NCI-H510A treated with DMSO at 0.1 percent for 48 hours (cell line): ENCODE measurements around the gene TMCO1.
"Not testable (repeated sequence)": the region's sequence is repeated elsewhere in the genome, so short reads cannot be mapped to it uniquely, and the experiment has no call there.

ENCODE experiments used
- DNase-seq: peaks from one replicate; lab custom pipeline; 2025; lab: John Stamatoyannopoulos, UW

TMCO1 gene

GRCh38 chr1:165747632-165748447, 20.8 kb downstream of the TMCO1 start:
- no peak for DNase-seq

GRCh38 chr1:165744913-165745312, 23.8 kb downstream of the TMCO1 start:
- DNase-seq = not testable (repeated sequence)

GRCh38 chr1:165742194-165742593, 26.5 kb downstream of the TMCO1 start:
- DNase-seq = no peak

- peak; percentile 63 for DNase-seq
Measured at GRCh38 chr1:165738794-165739193, 29.9 kb downstream of the TMCO1 start.

GRCh38 chr1:165737196-165737595, 31.5 kb downstream of the TMCO1 start:
- no peak for DNase-seq

GRCh38 chr1:165734906-165735305, 33.8 kb downstream of the TMCO1 start:
- DNase-seq = no peak

GRCh38 chr1:165726841-165727240, 41.8 kb downstream of the TMCO1 start:
- DNase-seq = no peak

- no peak for DNase-seq
Measured at GRCh38 chr1:165726169-165726568, 42.5 kb downstream of the TMCO1 start.

- DNase-seq = peak; percentile 75
Measured at GRCh38 chr1:165717918-165718515, 50.7 kb downstream of the TMCO1 start.

- not testable (repeated sequence) for DNase-seq
Measured at GRCh38 chr1:165716265-165717051, 52.2 kb downstream of the TMCO1 start.

- DNase-seq = no peak
Measured at GRCh38 chr1:165712764-165713163, 55.9 kb downstream of the TMCO1 start.

- DNase-seq = no peak
Measured at GRCh38 chr1:165707984-165708706, 60.5 kb downstream of the TMCO1 start.

- DNase-seq = no peak
Measured at GRCh38 chr1:165703648-165704047, 65.0 kb downstream of the TMCO1 start.

GRCh38 chr1:165701922-165702321, 66.7 kb downstream of the TMCO1 start:
- DNase-seq = not testable (repeated sequence)

- no peak for DNase-seq
Measured at GRCh38 chr1:165699577-165699976, 69.1 kb downstream of the TMCO1 start.

GRCh38 chr1:165698761-165699052, 70.0 kb downstream of the TMCO1 start:
- no peak for DNase-seq

GRCh38 chr1:165697881-165698760, 70.5 kb downstream of the TMCO1 start, which contains the start of gene ALDH9A1:
ALDH9A1 (minus strand) TSS chr1:165698562; CDS start chr1:165698558, 4 bp downstream.
- DNase-seq = peak; percentile 88

GRCh38 chr1:165697491-165697880, 71.2 kb downstream of the TMCO1 start:
- peak; percentile 13 for DNase-seq

GRCh38 chr1:165696625-165697100, 72.0 kb downstream of the TMCO1 start:
- no peak for DNase-seq

- no peak for DNase-seq
Measured at GRCh38 chr1:165695031-165695430, 73.6 kb downstream of the TMCO1 start.

GRCh38 chr1:165688046-165688445, 80.6 kb downstream of the TMCO1 start:
- no peak for DNase-seq
